ENCODE data around the gene ITPR2.
A peak's percentile ranks its signal among the peaks of the same experiment; 100 is the strongest.

Gene ITPR2

GRCh38 chr12:26628234-26628633 is 204.8 kb downstream of the ITPR2 start:
- Mint-ChIP-seq H3K4me1 (no peaks in the 10 kb centered on the region), H3K27me3 (no peaks in the 10 kb centered on the region), H3K36me3 (peaks cover 42% of the 10 kb centered on the region), H3K9me3 (no peaks in the 10 kb centered on the region), H3K27ac (peak overlapping the region; percentile 58), H3K4me3 (no peak overlapping the region)
- ATAC-seq (ENCODE audit: low read depth) (no peak), DNase-seq (ENCODE audit: low spot score in 2 of 2) (no peak)

DNA sequence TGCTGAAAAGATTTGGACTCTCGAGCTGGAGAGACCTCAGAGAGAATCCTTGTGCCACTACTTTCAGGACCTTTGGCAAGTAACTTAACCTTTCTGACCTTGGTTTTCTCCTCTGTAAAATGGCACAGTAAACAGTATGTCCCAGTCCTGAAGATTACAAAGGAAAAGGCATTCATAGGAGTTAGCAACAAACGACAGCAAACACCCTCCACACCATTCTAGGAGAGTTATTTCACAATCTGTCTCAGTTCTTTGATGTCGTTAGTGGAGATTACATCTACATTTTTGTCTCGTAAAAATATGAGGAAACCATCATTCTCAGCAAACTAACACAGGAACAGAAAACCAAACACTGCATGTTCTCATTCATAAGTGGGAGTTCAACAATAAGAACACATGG is 205.7 kb downstream of the ITPR2 start:
- Mint-ChIP-seq H3K27me3 (no peaks in the 10 kb centered on the region), H3K9me3 (no peaks in the 10 kb centered on the region), H3K4me1 (no peaks in the 10 kb centered on the region), H3K36me3 (peaks cover 41% of the 10 kb centered on the region), H3K27ac (no peak overlapping the region), H3K4me3 (no peak overlapping the region)
- no peak for DNase-seq (ENCODE audit: low spot score in 2 of 2)
- ATAC-seq (ENCODE audit: low read depth), result no peak

DNA sequence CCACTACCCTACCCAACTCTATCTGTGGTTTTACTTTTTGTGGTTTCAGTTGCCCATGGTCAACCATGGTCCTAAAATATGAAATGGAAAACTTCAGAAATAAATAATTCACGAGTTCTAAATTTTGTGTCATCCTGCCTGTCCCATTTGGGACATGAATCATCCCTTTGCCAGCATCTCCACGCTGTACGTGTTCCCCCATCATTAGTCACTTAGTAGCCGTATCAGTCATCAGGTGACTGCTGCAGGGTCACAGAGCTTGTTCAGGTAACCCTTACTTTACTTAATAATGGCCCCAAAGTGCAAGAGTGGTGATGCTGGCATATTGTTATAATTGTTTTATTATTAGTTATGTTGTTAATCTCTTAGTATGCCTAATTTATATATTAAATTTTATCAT is 209.9 kb downstream of the ITPR2 start:
- Mint-ChIP-seq H3K4me3 (no peak overlapping the region), H3K27ac (no peak overlapping the region), H3K9me3 (no peaks in the 10 kb centered on the region), H3K36me3 (peaks cover 28% of the 10 kb centered on the region), H3K27me3 (no peaks in the 10 kb centered on the region), H3K4me1 (no peaks in the 10 kb centered on the region)
- no peak for ATAC-seq (ENCODE audit: low read depth)
- no peak for DNase-seq (ENCODE audit: low spot score in 2 of 2)

- Mint-ChIP-seq H3K4me3 (no peak overlapping the region), H3K27me3 (no peaks in the 10 kb centered on the region), H3K27ac (no peak overlapping the region), H3K4me1 (no peaks in the 10 kb centered on the region), H3K9me3 (no peaks in the 10 kb centered on the region), H3K36me3 (peaks cover 26% of the 10 kb centered on the region)
- DNase-seq (ENCODE audit: low spot score in 2 of 2), result no peak
- ATAC-seq (ENCODE audit: low read depth), result no peak
These were observed 210.4 kb downstream of the ITPR2 start for GRCh38 chr12:26622601-26623000.

DNA sequence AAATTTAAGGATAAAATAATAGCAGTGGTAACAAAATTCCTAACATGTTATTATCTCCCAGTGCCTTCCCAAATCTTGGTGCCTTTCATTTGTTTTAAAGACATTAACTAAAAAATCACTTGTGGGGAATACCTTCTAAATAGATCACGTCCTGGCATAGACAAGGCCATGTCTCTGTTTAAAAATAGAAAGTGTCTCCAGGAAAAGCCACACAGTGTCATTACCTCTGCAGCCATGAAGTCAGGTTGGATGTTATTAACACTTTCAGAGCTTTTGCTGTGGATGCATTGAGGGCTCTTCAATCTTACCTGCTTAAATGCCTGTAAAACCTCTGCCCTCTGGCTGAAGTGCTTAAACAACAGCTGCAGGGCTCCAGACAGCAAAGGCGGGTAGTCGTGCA is 211.1 kb downstream of the ITPR2 start:
- Mint-ChIP-seq H3K27me3 (no peaks in the 10 kb centered on the region), H3K9me3 (no peaks in the 10 kb centered on the region), H3K27ac (no peak overlapping the region), H3K36me3 (peaks cover 24% of the 10 kb centered on the region), H3K4me3 (no peak overlapping the region), H3K4me1 (no peaks in the 10 kb centered on the region)
- DNase-seq (ENCODE audit: low spot score in 2 of 2) (no peak), ATAC-seq (ENCODE audit: low read depth) (no peak)

DNA sequence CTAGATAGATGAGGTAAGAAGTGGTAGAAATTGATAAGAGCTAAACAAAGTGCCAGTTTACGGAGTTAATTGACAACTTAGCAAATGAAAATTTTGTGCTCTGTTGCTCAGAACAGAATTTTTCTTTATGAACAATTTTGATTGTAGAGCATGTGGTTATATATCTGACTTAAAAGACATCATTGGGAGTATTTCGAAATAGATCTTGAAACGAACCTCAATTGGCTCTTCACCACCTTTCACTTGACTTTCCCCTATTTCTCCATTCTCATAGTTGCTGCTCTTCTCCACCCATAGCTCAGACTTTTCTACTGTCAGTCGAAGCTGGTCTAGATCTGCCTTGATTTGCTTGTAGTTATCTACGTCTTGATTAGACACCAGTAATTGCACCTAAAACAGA is 212.1 kb downstream of the ITPR2 start:
- H3K36me3 Mint-ChIP-seq, result peaks cover 20% of the 10 kb centered on the region
- ATAC-seq (ENCODE audit: low read depth), result no peak

DNA sequence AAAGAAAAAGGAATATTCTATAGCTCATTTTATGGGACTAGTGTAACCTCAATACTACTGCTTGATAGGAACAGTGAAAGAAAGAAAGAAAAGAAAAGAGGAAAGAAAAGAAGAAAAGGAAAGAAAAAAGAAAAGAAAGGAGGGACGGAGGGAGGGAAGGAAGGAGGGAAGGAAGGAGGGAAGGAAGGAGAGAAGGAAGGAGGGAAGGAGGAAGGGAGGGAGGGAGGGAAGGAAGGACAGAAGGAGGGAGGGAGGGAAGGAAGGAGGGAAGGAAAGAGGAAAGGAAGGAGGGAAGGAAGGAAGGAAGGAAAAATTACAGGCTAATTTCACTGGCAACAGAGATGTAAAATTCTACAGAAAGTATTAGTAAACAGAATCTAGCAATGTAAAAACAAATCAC is 215.5 kb downstream of the ITPR2 start:
- Mint-ChIP-seq H3K27me3 (no peaks in the 10 kb centered on the region), H3K4me3 (no peak overlapping the region), H3K36me3 (peaks cover 17% of the 10 kb centered on the region), H3K27ac (no peak overlapping the region), H3K4me1 (no peaks in the 10 kb centered on the region), H3K9me3 (no peaks in the 10 kb centered on the region)
- DNase-seq (ENCODE audit: low spot score in 2 of 2) (no peak), ATAC-seq (ENCODE audit: low read depth) (no peak)

More for the DNA sequence above, 212.1 kb downstream of the ITPR2 start:
- Mint-ChIP-seq H3K27ac (no peak overlapping the region), H3K4me3 (no peak overlapping the region), H3K4me1 (no peaks in the 10 kb centered on the region), H3K9me3 (no peaks in the 10 kb centered on the region), H3K27me3 (no peaks in the 10 kb centered on the region)
- no peak for DNase-seq (ENCODE audit: low spot score in 2 of 2)

DNA sequence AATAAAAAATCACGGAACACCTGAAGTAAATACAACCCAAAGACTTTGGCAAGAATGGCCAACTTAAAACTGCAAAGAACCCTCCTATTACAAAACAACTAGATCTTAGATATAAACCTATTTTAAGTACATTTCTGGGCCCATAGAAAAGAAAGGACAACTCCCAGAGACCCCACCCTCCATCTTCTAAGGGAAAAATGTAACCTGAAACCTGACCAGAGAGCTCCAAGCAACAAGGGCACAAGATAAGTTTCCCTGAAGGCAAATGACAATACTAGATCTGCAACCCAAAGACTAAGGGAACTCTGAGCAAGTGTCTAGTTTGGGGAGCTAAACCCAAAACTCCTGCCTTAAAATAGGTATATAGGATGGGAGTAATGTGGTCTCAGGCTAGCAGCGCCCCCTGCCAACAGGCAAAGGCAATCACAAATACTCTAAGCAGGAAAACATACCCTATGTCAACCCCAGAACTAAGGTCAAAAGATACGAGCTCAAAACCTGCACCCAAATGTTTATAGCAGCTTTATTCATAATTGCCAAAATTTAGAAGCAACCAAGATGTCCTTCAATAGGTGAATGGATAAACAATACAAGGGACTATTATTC is 218.9 kb downstream of the ITPR2 start:
- Mint-ChIP-seq H3K4me1 (peaks cover 2% of the 10 kb centered on the region), H3K9me3 (no peaks in the 10 kb centered on the region), H3K27me3 (no peaks in the 10 kb centered on the region), H3K27ac (peak overlapping the region; percentile 42), H3K36me3 (peaks cover 15% of the 10 kb centered on the region), H3K4me3 (no peak overlapping the region)
- DNase-seq (ENCODE audit: low spot score in 2 of 2) (peak; percentile 4 to 16), ATAC-seq (ENCODE audit: low read depth) (peak; percentile 45)

- no peaks in the 10 kb centered on the region for H3K9me3 Mint-ChIP-seq
- H3K4me1 Mint-ChIP-seq, result peaks cover 2% of the 10 kb centered on the region
- no peaks in the 10 kb centered on the region for H3K27me3 Mint-ChIP-seq
- DNase-seq (ENCODE audit: low spot score in 2 of 2) (no peak), ATAC-seq (ENCODE audit: low read depth) (no peak)
- peaks cover 11% of the 10 kb centered on the region for H3K36me3 Mint-ChIP-seq
- H3K4me3 Mint-ChIP-seq, result no peak overlapping the region
- no peak overlapping the region for H3K27ac Mint-ChIP-seq
These were observed 220.8 kb downstream of the ITPR2 start for GRCh38 chr12:26612203-26612602.

- DNase-seq (ENCODE audit: low spot score in 2 of 2), result no peak
- H3K27ac Mint-ChIP-seq, result no peak overlapping the region
- H3K27me3 Mint-ChIP-seq, result no peaks in the 10 kb centered on the region
- H3K36me3 Mint-ChIP-seq, result peaks cover 8% of the 10 kb centered on the region
- no peak overlapping the region for H3K4me3 Mint-ChIP-seq
- H3K9me3 Mint-ChIP-seq, result no peaks in the 10 kb centered on the region
- ATAC-seq (ENCODE audit: low read depth), result no peak
- peaks cover 2% of the 10 kb centered on the region for H3K4me1 Mint-ChIP-seq
These were observed 221.4 kb downstream of the ITPR2 start for GRCh38 chr12:26611598-26611997.

DNA sequence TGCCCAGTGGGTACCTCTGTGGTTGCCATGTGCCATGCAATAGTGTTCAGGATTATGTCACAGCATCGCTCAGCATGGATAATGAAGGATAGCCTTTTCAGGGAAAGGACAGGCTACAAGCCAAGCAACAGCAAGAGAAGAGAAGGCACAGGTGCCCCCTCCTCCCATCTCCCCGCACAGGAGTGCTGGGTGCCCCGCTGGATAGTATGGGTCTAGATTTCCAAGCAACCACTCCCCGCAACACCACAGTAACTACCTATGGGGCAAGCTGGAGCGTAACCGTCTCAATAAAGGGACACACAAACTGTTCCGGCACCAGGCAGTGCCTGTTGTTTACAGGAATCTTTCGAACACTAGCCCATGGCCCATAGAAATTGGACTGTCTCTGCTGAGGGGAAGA is 222.2 kb downstream of the ITPR2 start:
- Mint-ChIP-seq H3K9me3 (no peaks in the 10 kb centered on the region), H3K27ac (no peak overlapping the region), H3K36me3 (peaks cover 8% of the 10 kb centered on the region), H3K4me3 (no peak overlapping the region), H3K4me1 (peaks cover 2% of the 10 kb centered on the region), H3K27me3 (no peaks in the 10 kb centered on the region)
- DNase-seq (ENCODE audit: low spot score in 2 of 2) (no peak), ATAC-seq (ENCODE audit: low read depth) (no peak)

DNA sequence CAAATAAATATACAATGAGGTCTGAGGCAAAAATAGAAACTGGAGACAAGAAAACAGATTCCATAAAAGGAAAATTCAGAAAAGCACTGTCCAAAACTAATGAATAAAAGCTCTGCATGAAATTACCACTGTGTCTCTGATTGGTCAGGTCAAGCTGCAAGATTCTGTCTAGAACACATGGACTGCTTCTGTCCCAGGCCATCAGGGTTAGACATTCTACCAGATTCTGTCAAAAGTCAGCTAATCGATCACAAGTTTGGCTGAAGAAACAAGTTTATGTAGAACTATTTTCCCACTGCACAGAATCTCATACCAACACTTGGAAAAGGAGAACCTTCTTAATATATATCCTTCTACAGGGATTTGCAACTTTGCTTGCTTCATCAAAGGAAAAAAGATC is 223.0 kb downstream of the ITPR2 start:
- no peak for DNase-seq (ENCODE audit: low spot score in 2 of 2)
- no peaks in the 10 kb centered on the region for H3K27me3 Mint-ChIP-seq
- peaks cover 9% of the 10 kb centered on the region for H3K36me3 Mint-ChIP-seq
- ATAC-seq (ENCODE audit: low read depth), result no peak
- H3K27ac Mint-ChIP-seq, result no peak overlapping the region
- no peak overlapping the region for H3K4me3 Mint-ChIP-seq
- peaks cover 2% of the 10 kb centered on the region for H3K4me1 Mint-ChIP-seq
- H3K9me3 Mint-ChIP-seq, result no peaks in the 10 kb centered on the region

DNA sequence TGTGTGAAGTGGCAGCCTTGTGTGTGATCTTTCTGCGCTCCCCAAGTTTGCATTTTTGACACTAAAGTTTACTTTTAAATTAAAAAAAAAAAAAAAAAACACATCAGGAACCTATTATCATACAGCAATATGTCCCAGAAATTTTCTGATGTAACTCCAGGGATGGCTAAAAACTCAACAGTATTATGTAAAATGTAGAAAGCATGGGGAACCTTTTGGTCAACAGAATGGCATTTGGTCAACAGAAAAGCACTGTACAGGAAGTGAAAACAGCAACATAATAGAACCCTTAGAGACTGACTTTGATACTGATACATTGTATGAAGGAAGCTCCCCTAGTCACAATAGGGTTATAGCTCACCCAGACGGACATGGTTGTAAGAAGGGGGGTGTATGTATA is 224.3 kb downstream of the ITPR2 start:
- H3K36me3 Mint-ChIP-seq, result peaks cover 13% of the 10 kb centered on the region
- H3K27me3 Mint-ChIP-seq, result no peaks in the 10 kb centered on the region
- no peak overlapping the region for H3K4me3 Mint-ChIP-seq
- ATAC-seq (ENCODE audit: low read depth) (no peak), DNase-seq (ENCODE audit: low spot score in 2 of 2) (no peak)
- no peaks in the 10 kb centered on the region for H3K9me3 Mint-ChIP-seq
- H3K27ac Mint-ChIP-seq, result no peak overlapping the region
- peaks cover 2% of the 10 kb centered on the region for H3K4me1 Mint-ChIP-seq

GRCh38 chr12:26608273-26608672 is 224.7 kb downstream of the ITPR2 start:
- H3K27me3 Mint-ChIP-seq, result no peaks in the 10 kb centered on the region
- H3K4me1 Mint-ChIP-seq, result peaks cover 2% of the 10 kb centered on the region
- no peak for ATAC-seq (ENCODE audit: low read depth)

DNA sequence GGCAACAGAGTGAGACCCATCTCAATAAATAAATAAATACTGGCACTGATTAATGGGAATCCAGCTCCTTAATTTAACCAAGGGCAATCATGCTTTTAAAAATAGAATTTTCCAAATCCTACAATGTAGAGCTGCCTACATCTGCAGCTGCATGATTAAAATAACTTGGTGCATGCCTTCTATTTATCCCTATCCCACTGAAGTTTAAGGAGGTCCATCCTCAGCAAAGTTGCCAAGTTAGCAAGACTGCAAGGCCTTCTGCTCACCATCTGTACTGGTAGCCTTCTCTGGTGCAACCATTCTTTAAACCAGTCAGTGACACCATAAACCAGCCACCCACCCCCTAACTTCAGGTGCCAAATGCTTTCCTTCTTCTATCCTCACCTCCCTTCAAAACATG is 226.1 kb downstream of the ITPR2 start:
- Mint-ChIP-seq H3K4me1 (peaks cover 2% of the 10 kb centered on the region), H3K27ac (no peak overlapping the region), H3K36me3 (peaks cover 11% of the 10 kb centered on the region), H3K27me3 (no peaks in the 10 kb centered on the region), H3K4me3 (no peak overlapping the region), H3K9me3 (no peaks in the 10 kb centered on the region)
- no peak for DNase-seq (ENCODE audit: low spot score in 2 of 2)
- no peak for ATAC-seq (ENCODE audit: low read depth)

More at GRCh38 chr12:26608273-26608672, 224.7 kb downstream of the ITPR2 start:
- no peak overlapping the region for H3K4me3 Mint-ChIP-seq
- no peak for DNase-seq (ENCODE audit: low spot score in 2 of 2)
- H3K27ac Mint-ChIP-seq, result no peak overlapping the region
- H3K9me3 Mint-ChIP-seq, result no peaks in the 10 kb centered on the region
- H3K36me3 Mint-ChIP-seq, result peaks cover 13% of the 10 kb centered on the region

All from memory B cell (primary cell).